ENCODE results near the gene NEURL1. TPM values are rescaled to one million over a fixed set of nuclear protein-coding genes. Genes with fewer than 3 reads are reported as not detected.

Gene NEURL1
- polyA plus RNA-seq, 12 donors = 9.9 to 42.8 (median 19.1) TPM; not detected in 1

- no peak for DNase-seq
These were observed 88.0 kb downstream of the NEURL1 start for GRCh38 chr10:103581499-103581898.

- DNase-seq = no peak
These were observed 89.0 kb downstream of the NEURL1 start for GRCh38 chr10:103582331-103583123.

- no peak for DNase-seq
These were observed 90.3 kb downstream of the NEURL1 start for GRCh38 chr10:103583871-103584215.

GRCh38 chr10:103584216-103585010 is 90.9 kb downstream of the NEURL1 start:
- DNase-seq = peak; percentile 60

- DNase-seq = no peak
These were observed 91.5 kb downstream of the NEURL1 start for GRCh38 chr10:103585011-103585405.

- DNase-seq = no peak
These were observed 93.6 kb downstream of the NEURL1 start for GRCh38 chr10:103587073-103587472.

- no peak for DNase-seq
These were observed 95.6 kb downstream of the NEURL1 start for GRCh38 chr10:103589074-103589630.

GRCh38 chr10:103590060-103590459 is 96.6 kb downstream of the NEURL1 start:
- no peak for DNase-seq

- no peak for DNase-seq
These were observed 97.3 kb downstream of the NEURL1 start for GRCh38 chr10:103590744-103591291.

- no peak for DNase-seq
These were observed 98.9 kb downstream of the NEURL1 start for GRCh38 chr10:103592186-103593021.

- no peak for DNase-seq
These were observed 99.6 kb downstream of the NEURL1 start for GRCh38 chr10:103593022-103593570.

GRCh38 chr10:103595933-103596726 is 102.6 kb downstream of the NEURL1 start:
- DNase-seq = no peak

- no peak for DNase-seq
These were observed 103.5 kb downstream of the NEURL1 start for GRCh38 chr10:103597003-103597402.

GRCh38 chr10:103598654-103599115 is 105.2 kb downstream of the NEURL1 start:
- peak; percentile 78 for DNase-seq

- no peak for DNase-seq
These were observed 105.7 kb downstream of the NEURL1 start for GRCh38 chr10:103599211-103599610.

- no peak for DNase-seq
These were observed 106.4 kb downstream of the NEURL1 start for GRCh38 chr10:103599907-103600306.

GRCh38 chr10:103600325-103600724 is 106.8 kb downstream of the NEURL1 start:
- no peak for DNase-seq

- no peak for DNase-seq
These were observed 107.6 kb downstream of the NEURL1 start for GRCh38 chr10:103600956-103601569.

- no peak for DNase-seq
These were observed 108.7 kb downstream of the NEURL1 start for GRCh38 chr10:103602028-103602851.

Measured in muscle of arm (tissue), 12 donors.